GM23338 (cell line): ENCODE measurements around the gene APPL2. TPM values are rescaled to one million over a fixed set of nuclear protein-coding genes. Genes with fewer than 3 reads are reported as not detected.

Experiments used
- ATAC-seq: fragments of 200-7000 bp; cut with Tn5 transposase; 3 replicates; pipeline ENCODE4 v1.9.1; 2020
- DNase-seq: peaks from one replicate; pipeline ENCODE4 v3.0.0-alpha.2; 2015; ENCODE audit warnings: low spot score
- H2AFZ ChIP-seq: fragments of 200-600 bp; sonication (generic); 2 replicates; pipeline ENCODE4 v1.8.0; 2016; ENCODE audit warnings: antibody characterized with exemption, mild to moderate bottlenecking, moderate library complexity
- H3F3A ChIP-seq: fragments of 200-600 bp; sonication (generic); replicated peaks from 2 replicates; pipeline ENCODE4 v1.8.0; 2017; ENCODE audit warnings: antibody characterized with exemption, mixed run types, low read depth
- H3K27ac ChIP-seq: fragments of 200-600 bp; sonication (generic); 2 replicates; pipeline ENCODE4 v1.6.1; 2016; ENCODE audit warnings: low read depth
- H3K27me3 ChIP-seq: fragments of 200-600 bp; sonication (generic); 2 replicates; pipeline ENCODE4 v1.8.0; 2016; ENCODE audit warnings: mild to moderate bottlenecking, mixed run types, moderate library complexity; ENCODE audit not compliant: insufficient read depth
- H3K36me3 ChIP-seq: fragments of 200-600 bp; sonication (generic); 2 replicates; pipeline ENCODE4 v1.8.0; 2016; ENCODE audit warnings: mild to moderate bottlenecking; ENCODE audit not compliant: insufficient read depth
- H3K4me1 ChIP-seq: fragments of 200-600 bp; sonication (generic); 2 replicates; pipeline ENCODE4 v1.8.0; 2016; ENCODE audit warnings: mild to moderate bottlenecking, moderate library complexity; ENCODE audit not compliant: insufficient read depth
- H3K4me2 ChIP-seq: fragments of 200-600 bp; sonication (generic); 2 replicates; pipeline ENCODE4 v1.7.1; 2017; ENCODE audit warnings: mixed run types
- H3K4me3 ChIP-seq: fragments of 200-600 bp; sonication (generic); 2 replicates; pipeline ENCODE4 v1.6.1; 2016; ENCODE audit warnings: mixed run types
- H3K79me2 ChIP-seq: fragments of 200-600 bp; sonication (generic); replicated peaks from 2 replicates; pipeline ENCODE4 v1.8.0; 2017; ENCODE audit warnings: mild to moderate bottlenecking; ENCODE audit not compliant: insufficient read depth
- H3K9me2 ChIP-seq: fragments of 200-600 bp; sonication (generic); 2 replicates; pipeline ENCODE4 v1.8.0; 2017; ENCODE audit not compliant: insufficient read depth
- H4K20me1 ChIP-seq: fragments of 200-600 bp; sonication (generic); replicated peaks from 2 replicates; pipeline ENCODE4 v1.8.0; 2017; ENCODE audit warnings: mild to moderate bottlenecking; ENCODE audit not compliant: insufficient read depth
- H3K27ac Mint-ChIP-seq: 2 replicates; pipeline ENCODE4 v1.8.0; 2020; ENCODE audit warnings: inconsistent platforms, mild to moderate bottlenecking, moderate library complexity, mixed read lengths
- H3K27me3 Mint-ChIP-seq: 3 replicates; pipeline ENCODE4 v1.8.0; 2022; ENCODE audit warnings: low read depth, mild to moderate bottlenecking, moderate library complexity, mixed read lengths, inconsistent platforms; ENCODE audit not compliant: insufficient read depth, poor library complexity
- H3K36me3 Mint-ChIP-seq: 3 replicates; pipeline ENCODE4 v1.8.0; 2021; ENCODE audit warnings: low read depth, mild to moderate bottlenecking, inconsistent platforms, moderate library complexity, mixed read lengths
- H3K4me1 Mint-ChIP-seq: 3 replicates; pipeline ENCODE4 v1.8.0; 2020; ENCODE audit warnings: mild to moderate bottlenecking, inconsistent platforms, mixed read lengths
- H3K4me3 Mint-ChIP-seq: 3 replicates; pipeline ENCODE4 v1.8.0; 2021; ENCODE audit warnings: moderate library complexity, mild to moderate bottlenecking, inconsistent platforms, mixed read lengths
- H3K9me3 Mint-ChIP-seq: 3 replicates; pipeline ENCODE4 v1.8.0; 2020; ENCODE audit warnings: moderate library complexity, mild to moderate bottlenecking, inconsistent platforms, mixed read lengths
- CREB1 ChIP-seq: fragments of 250-450 bp; sonication (Bioruptor Pico); IDR thresholded peaks from 2 replicates; pipeline ENCODE4 v1.5.0; 2020; ENCODE audit warnings: low read depth, mild to moderate bottlenecking, moderate library complexity
- EZH2phosphoT487 ChIP-seq: fragments of 200-600 bp; sonication (generic); IDR thresholded peaks from one replicate; pipeline ENCODE4 v1.8.1; 2018; ENCODE audit warnings: antibody characterized with exemption; ENCODE audit not compliant: unreplicated experiment
- JUNB ChIP-seq: IDR thresholded peaks from one replicate; pipeline ENCODE4 v1.6.1; 2016; ENCODE audit warnings: antibody characterized with exemption; ENCODE audit not compliant: unreplicated experiment
- POLR2AphosphoS5 ChIP-seq: IDR thresholded peaks from 2 replicates; pipeline ENCODE4 v1.6.1; 2016; ENCODE audit warnings: antibody characterized with exemption, low read depth
- REST ChIP-seq: IDR thresholded peaks from one replicate; pipeline ENCODE4 v1.6.1; 2018; ENCODE audit warnings: antibody characterized with exemption; ENCODE audit not compliant: unreplicated experiment
- ZNF114 ChIP-seq: fragments of 250-450 bp; sonication (Bioruptor Pico); IDR thresholded peaks from 2 replicates; pipeline ENCODE4 v1.5.0; 2020; ENCODE audit warnings: mild to moderate bottlenecking, moderate library complexity
- ZNF331 ChIP-seq: fragments of 250-450 bp; sonication (Bioruptor Pico); IDR thresholded peaks from 2 replicates; pipeline ENCODE4 v1.5.0; 2020; ENCODE audit warnings: low read depth, mild to moderate bottlenecking, moderate library complexity
- ZNF462 ChIP-seq: fragments of 250-450 bp; sonication (Bioruptor Pico); IDR thresholded peaks from 2 replicates; pipeline ENCODE4 v1.5.0; 2020; ENCODE audit warnings: mild to moderate bottlenecking, moderate library complexity
- polyA plus RNA-seq: library from polyadenylated mRNA; unstranded; fragments of >200 nt; fragmentation: Nextera tagmentation; extraction: Ambion mirVana; gene quantifications from 2 replicates; pipeline ENCODE4 v1.2.1, GENCODE V29; 2016
- total RNA-seq: library from RNA; depleted of rRNA; stranded (reverse); fragments of >200 nt; shearing (Covaris generic); gene quantifications from 2 replicates; pipeline ENCODE4 v1.2.3, GENCODE V29; 2014
- TF ChIP-seq, protein P1 (sequence below), 2 experiments: fragments of 200-600 bp in 1 of 2; sonication (generic) in 1 of 2; conservative IDR thresholded peaks; 2 replicates each; pipeline versions ENCODE4 v1.5.1 to v1.6.1; 2016 to 2017; ENCODE audit warnings: antibody characterized with exemption in 2 of 2, low read depth in 2 of 2, mild to moderate bottlenecking in 2 of 2, moderate library complexity in 1 of 2
- TF ChIP-seq, protein P2 (sequence below): IDR thresholded peaks from 2 replicates; pipeline ENCODE4 v1.6.1; 2016; ENCODE audit warnings: antibody characterized with exemption

Gene APPL2
- total and polyA plus RNA-seq, 2 experiments from 2014 or later, result 9.3 to 17.4 TPM

DNA sequence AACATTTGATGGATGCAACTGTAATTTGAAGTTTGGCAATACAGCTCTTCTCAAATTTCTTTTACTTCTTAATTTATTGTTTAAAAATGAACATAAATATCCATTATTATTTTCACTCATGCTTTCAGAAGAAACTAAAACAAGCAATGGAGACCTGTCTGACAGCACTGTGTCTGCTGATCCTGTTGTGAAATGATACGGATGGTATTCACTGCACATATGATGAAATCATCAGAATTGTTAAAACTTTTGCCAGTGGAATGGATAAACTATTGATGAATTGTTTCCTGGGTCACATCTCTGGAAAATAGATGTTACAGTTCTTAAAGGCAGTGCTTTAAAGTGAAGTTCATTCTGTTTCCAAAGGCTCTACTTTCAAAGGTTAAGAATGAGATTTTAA is 69.2 kb downstream of the APPL2 start (continued):
- no peak for TF ChIP-seq POLR2AphosphoS5
- TF ChIP-seq ZNF331 (CRISPR knock-in tag), result no peak
- TF ChIP-seq REST, result no peak

- Mint-ChIP-seq H3K36me3 (peaks cover 55% of the 10 kb centered on the region; the same call in 2 of the 3 replicates), H3K27ac (no peak overlapping the region), H3K27me3 (no peaks in the 10 kb centered on the region), H3K4me1 (no peaks in the 10 kb centered on the region), H3K4me3 (no peak overlapping the region), H3K9me3 (no peaks in the 10 kb centered on the region)
- Histone ChIP-seq H3K27me3 (no peaks in the 10 kb centered on the region), H3K9me2 (no peaks in the 10 kb centered on the region), H4K20me1 (no peaks in the 10 kb centered on the region), H3K27ac (no peak overlapping the region), H3K4me3 (no peak overlapping the region), H2AFZ (no peak overlapping the region), H3K79me2 (no peaks in the 10 kb centered on the region), H3K36me3 (peaks cover 54% of the 10 kb centered on the region), H3F3A (no peaks in the 10 kb centered on the region), H3K4me1 (no peaks in the 10 kb centered on the region), H3K4me2 (no peak overlapping the region)
- DNase-seq (no peak), ATAC-seq (no peak)
- TF ChIP-seq ZNF462 (CRISPR knock-in tag) (no peak), JUNB (no peak), ZNF331 (CRISPR knock-in tag) (no peak), CREB1 (CRISPR knock-in tag) (no peak), EZH2phosphoT487 (no peak), POLR2AphosphoS5 (no peak), ZNF114 (no peak)
- TF ChIP-seq, protein P1, sequence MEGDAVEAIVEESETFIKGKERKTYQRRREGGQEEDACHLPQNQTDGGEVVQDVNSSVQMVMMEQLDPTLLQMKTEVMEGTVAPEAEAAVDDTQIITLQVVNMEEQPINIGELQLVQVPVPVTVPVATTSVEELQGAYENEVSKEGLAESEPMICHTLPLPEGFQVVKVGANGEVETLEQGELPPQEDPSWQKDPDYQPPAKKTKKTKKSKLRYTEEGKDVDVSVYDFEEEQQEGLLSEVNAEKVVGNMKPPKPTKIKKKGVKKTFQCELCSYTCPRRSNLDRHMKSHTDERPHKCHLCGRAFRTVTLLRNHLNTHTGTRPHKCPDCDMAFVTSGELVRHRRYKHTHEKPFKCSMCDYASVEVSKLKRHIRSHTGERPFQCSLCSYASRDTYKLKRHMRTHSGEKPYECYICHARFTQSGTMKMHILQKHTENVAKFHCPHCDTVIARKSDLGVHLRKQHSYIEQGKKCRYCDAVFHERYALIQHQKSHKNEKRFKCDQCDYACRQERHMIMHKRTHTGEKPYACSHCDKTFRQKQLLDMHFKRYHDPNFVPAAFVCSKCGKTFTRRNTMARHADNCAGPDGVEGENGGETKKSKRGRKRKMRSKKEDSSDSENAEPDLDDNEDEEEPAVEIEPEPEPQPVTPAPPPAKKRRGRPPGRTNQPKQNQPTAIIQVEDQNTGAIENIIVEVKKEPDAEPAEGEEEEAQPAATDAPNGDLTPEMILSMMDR (conservative IDR thresholded peaks at IDR 0.05; ENCODE audit: low read depth in 2 of 2), result no peak
- TF ChIP-seq, protein P2, sequence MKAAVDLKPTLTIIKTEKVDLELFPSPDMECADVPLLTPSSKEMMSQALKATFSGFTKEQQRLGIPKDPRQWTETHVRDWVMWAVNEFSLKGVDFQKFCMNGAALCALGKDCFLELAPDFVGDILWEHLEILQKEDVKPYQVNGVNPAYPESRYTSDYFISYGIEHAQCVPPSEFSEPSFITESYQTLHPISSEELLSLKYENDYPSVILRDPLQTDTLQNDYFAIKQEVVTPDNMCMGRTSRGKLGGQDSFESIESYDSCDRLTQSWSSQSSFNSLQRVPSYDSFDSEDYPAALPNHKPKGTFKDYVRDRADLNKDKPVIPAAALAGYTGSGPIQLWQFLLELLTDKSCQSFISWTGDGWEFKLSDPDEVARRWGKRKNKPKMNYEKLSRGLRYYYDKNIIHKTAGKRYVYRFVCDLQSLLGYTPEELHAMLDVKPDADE, result no peak
Measured at GRCh38 chr12:105164068-105164467, 71.9 kb downstream of the APPL2 start.
